Endothelial cell (in vitro differentiated cells): ENCODE results near the gene HOXB3. TPM values are rescaled to one million over a fixed set of nuclear protein-coding genes. Genes with fewer than 3 reads are reported as not detected.

ENCODE experiments used
- DNase-seq: peaks from one replicate; pipeline ENCODE4 v3.0.0; 2021; ENCODE audit warnings: low spot score
- H3K27ac Mint-ChIP-seq: one replicate; pipeline ENCODE4 v1.8.0; 2021; ENCODE audit warnings: mixed read lengths, inconsistent platforms; ENCODE audit not compliant: unreplicated experiment
- H3K27me3 Mint-ChIP-seq: one replicate; pipeline ENCODE4 v1.8.0; 2021; ENCODE audit warnings: mild to moderate bottlenecking, moderate library complexity, mixed read lengths, inconsistent platforms; ENCODE audit not compliant: unreplicated experiment
- H3K36me3 Mint-ChIP-seq: one replicate; pipeline ENCODE4 v1.8.0; 2021; ENCODE audit warnings: mild to moderate bottlenecking, low read depth, mixed read lengths, inconsistent platforms; ENCODE audit not compliant: unreplicated experiment
- H3K4me1 Mint-ChIP-seq: one replicate; pipeline ENCODE4 v1.8.0; 2021; ENCODE audit warnings: mild to moderate bottlenecking, mixed read lengths, inconsistent platforms; ENCODE audit not compliant: unreplicated experiment
- H3K4me3 Mint-ChIP-seq: one replicate; pipeline ENCODE4 v1.8.0; 2021; ENCODE audit warnings: mild to moderate bottlenecking, mixed read lengths, inconsistent platforms; ENCODE audit not compliant: unreplicated experiment
- H3K9me3 Mint-ChIP-seq: one replicate; pipeline ENCODE4 v1.8.0; 2021; ENCODE audit warnings: mixed read lengths, inconsistent platforms; ENCODE audit not compliant: unreplicated experiment
- total RNA-seq: library from RNA; stranded (reverse); fragmentation: NEBNext Ultra II Directional; extraction: Animal tissue kit (Norgen Biotek cat#: 25700); gene quantifications from one replicate; pipeline ENCODE4 v1.2.1, GENCODE V29; 2021; ENCODE audit not compliant: unreplicated experiment
- TF ChIP-seq, protein P1 (sequence below): fragments of 200-600 bp; sonication (generic); IDR thresholded peaks from one replicate; pipeline ENCODE4 v1.5.0; 2021; ENCODE audit warnings: antibody characterized with exemption; ENCODE audit not compliant: unreplicated experiment

HOXB3 gene
- total RNA-seq, 1 donor from 2014 or later: 17.7 TPM

DNA sequence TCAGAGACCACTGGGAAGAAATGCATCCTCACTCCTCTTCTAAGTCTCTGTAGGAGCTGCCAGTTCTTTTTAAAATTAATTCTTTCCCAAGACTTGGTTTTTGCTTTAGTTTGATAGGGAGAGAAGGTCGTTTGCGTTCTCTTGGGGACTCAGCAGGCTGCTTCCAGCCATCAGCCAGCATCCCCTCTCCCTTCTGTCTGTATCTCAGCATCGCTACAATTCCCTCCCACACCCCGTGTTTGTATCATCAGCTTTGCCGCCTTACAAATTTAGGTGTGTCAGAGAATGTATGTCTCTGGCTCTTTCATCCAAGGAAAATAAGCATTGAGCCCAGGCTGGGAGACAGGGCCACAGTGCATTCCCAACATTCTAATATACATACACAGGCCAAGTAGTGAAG, 9.3 kb upstream of the HOXB3 start:
- TF ChIP-seq, protein P1, sequence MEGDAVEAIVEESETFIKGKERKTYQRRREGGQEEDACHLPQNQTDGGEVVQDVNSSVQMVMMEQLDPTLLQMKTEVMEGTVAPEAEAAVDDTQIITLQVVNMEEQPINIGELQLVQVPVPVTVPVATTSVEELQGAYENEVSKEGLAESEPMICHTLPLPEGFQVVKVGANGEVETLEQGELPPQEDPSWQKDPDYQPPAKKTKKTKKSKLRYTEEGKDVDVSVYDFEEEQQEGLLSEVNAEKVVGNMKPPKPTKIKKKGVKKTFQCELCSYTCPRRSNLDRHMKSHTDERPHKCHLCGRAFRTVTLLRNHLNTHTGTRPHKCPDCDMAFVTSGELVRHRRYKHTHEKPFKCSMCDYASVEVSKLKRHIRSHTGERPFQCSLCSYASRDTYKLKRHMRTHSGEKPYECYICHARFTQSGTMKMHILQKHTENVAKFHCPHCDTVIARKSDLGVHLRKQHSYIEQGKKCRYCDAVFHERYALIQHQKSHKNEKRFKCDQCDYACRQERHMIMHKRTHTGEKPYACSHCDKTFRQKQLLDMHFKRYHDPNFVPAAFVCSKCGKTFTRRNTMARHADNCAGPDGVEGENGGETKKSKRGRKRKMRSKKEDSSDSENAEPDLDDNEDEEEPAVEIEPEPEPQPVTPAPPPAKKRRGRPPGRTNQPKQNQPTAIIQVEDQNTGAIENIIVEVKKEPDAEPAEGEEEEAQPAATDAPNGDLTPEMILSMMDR: no peak
- Mint-ChIP-seq H3K9me3 (no peaks in the 10 kb centered on the region), H3K4me1 (peaks cover 52% of the 10 kb centered on the region), H3K27me3 (peaks cover 65% of the 10 kb centered on the region), H3K4me3 (no peak overlapping the region), H3K36me3 (no peaks in the 10 kb centered on the region), H3K27ac (no peak overlapping the region)
- DNase-seq: no peak

DNA sequence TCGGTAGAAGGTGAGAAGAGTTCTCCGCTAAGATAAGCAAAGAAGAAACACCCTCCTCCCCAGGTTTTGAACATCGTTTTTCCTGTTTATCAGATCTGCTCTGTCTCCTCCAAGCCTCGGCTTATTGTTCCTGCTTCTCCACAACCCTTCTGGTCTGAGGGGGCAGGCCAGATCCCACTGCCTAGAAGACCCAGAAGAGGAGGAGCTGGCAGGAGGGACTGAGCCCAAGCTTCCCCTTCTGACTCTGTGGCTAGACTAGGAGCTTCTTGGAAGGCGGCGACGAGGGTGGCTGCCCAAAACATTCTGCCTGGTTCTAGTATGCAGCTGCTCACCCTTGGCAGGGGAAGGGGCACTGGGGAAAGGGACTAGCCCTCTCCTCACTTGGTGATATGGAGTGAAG, 8.7 kb upstream of the HOXB3 start:
- Mint-ChIP-seq H3K4me3 (peak overlapping the region; percentile 89), H3K36me3 (no peaks in the 10 kb centered on the region), H3K4me1 (peaks cover 51% of the 10 kb centered on the region), H3K27ac (no peak overlapping the region), H3K27me3 (peaks cover 61% of the 10 kb centered on the region), H3K9me3 (no peaks in the 10 kb centered on the region)
- DNase-seq: no peak
- TF ChIP-seq, protein P1: no peak

DNA sequence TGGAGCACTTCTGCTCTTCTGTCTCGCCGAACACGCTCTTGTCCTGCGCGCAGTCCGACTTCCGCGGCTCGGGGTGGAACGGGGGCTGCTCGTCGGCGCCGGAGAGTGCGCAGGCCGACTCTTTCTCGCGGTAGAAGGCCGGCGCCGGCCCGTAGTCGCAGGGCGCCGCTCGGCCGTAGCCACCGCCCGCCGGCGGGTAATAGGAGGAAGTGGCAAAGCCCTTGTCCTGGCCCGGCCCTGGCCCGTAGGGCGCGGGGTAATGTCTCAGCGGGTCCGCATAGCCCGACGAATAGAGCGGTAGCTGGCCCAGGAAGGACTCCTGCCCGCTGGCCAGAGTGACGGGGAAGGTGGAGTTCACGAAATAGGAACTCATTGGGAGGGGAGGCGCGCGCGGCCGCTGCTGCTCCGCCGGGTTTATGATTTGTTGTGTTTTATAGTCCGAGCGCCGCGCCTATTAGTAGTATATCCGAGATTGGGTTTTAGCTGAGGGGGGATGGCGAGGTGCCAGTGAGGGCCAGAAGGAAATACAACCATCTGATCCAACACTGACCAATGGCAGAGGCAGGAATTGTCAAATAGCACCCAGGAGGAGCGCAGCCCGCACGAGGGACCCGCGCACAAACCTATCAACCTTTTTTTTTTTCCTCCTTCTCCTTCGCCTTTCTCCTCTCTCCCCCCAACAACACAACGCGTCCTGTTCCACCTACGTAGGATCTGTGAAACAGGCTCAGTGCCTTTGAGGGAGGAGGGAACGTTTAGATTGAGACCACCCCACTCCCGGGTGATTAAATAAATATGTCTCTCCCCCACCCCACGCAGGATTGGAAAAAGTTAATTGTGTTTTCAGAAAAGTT, 8.0 kb upstream of the HOXB3 start:
- peak overlapping the region; percentile 89 for H3K4me3 Mint-ChIP-seq
- DNase-seq: no peak
- no peaks in the 10 kb centered on the region for H3K36me3 Mint-ChIP-seq
- H3K4me1 Mint-ChIP-seq: peaks cover 46% of the 10 kb centered on the region
- H3K27me3 Mint-ChIP-seq: peaks cover 56% of the 10 kb centered on the region
- H3K9me3 Mint-ChIP-seq: no peaks in the 10 kb centered on the region
- TF ChIP-seq, protein P1: no peak
- H3K27ac Mint-ChIP-seq: no peak overlapping the region

DNA sequence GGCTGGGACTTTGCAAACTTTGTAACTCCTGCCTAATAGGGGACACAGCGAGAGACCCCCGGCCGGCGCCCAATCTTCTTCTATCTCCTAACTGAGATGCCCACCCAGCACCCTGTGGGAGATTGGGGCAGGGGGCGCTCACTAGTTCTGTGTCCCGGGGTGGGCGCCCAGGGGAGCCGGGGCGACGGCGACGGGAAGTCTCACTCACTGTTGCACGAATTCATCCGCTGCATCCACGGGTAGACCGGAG, 7.4 kb upstream of the HOXB3 start:
- DNase-seq: no peak
- Mint-ChIP-seq H3K4me1 (peaks cover 51% of the 10 kb centered on the region), H3K27me3 (peaks cover 57% of the 10 kb centered on the region), H3K36me3 (no peaks in the 10 kb centered on the region), H3K27ac (no peak overlapping the region), H3K9me3 (no peaks in the 10 kb centered on the region), H3K4me3 (peak overlapping the region; percentile 89)
- TF ChIP-seq, protein P1: no peak

DNA sequence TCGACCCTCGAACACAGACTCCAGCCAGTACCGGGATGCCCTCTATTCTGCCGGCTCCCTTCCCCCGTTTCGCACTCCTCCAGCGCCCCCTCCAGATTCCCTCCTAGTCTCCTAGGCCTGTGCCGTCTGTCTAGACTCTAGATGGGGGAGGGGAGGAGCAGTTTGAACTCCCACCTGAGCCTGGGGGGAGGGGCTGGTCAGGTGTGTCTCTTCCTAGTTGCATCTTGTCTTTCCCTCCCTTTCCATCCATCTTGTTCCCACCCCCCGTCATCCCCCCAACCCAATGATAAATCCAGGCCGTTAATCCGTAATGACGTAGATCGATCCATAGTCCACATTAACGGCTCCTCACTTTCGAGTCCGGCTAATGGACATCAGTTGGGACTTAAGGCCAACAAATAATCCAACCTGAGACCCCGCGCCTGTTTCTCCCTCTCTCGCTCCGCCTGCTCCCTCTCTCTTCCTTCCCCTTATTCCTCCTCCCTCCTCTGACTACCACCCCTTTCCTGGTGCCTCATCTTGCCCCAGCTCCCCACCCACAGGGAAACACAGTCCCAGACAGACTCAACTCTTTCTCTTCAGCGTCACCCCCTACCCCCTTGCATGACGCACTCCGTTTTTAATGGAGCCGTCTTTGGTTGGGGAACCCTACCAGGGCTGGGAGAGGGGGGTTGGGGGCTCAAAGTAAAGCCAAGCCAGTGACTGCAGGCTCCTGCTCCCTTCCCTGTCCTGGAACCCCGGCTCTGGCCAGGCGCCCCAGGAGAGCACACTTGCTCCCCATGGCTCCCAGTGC, 6.9 kb upstream of the HOXB3 start:
- H3K27me3 Mint-ChIP-seq: peaks cover 57% of the 10 kb centered on the region
- H3K36me3 Mint-ChIP-seq: no peaks in the 10 kb centered on the region
- no peak for DNase-seq
- H3K9me3 Mint-ChIP-seq: no peaks in the 10 kb centered on the region
- H3K4me3 Mint-ChIP-seq: peak overlapping the region; percentile 89
- TF ChIP-seq, protein P1: no peak
- peaks cover 51% of the 10 kb centered on the region for H3K4me1 Mint-ChIP-seq
- peak overlapping the region; percentile 24 for H3K27ac Mint-ChIP-seq
